Limb (tissue), 2 donors: ENCODE data around the gene BACH2.
"Not testable (repeated sequence)": the region's sequence is repeated elsewhere in the genome, so short reads cannot be mapped to it uniquely, and the experiment has no call there.

Experiments
- DNase-seq, 2 donors: peaks; one replicate each; pipeline ENCODE4 v3.0.0-alpha.2; 2016; ENCODE audit errors: extremely low spot score in 2 of 2

The BACH2 gene

GRCh38 chr6:90127595-90127994, 169.0 kb downstream of the BACH2 start:
- no peak for DNase-seq

GRCh38 chr6:90126839-90127238, 169.8 kb downstream of the BACH2 start:
- DNase-seq, result no peak

- no peak for DNase-seq
Measured at GRCh38 chr6:90126181-90126580, 170.5 kb downstream of the BACH2 start.

- DNase-seq, result no peak
Measured at GRCh38 chr6:90124874-90125510, 171.7 kb downstream of the BACH2 start.

- no peak for DNase-seq
Measured at GRCh38 chr6:90123831-90124230, 172.8 kb downstream of the BACH2 start.

GRCh38 chr6:90121982-90122381, 174.7 kb downstream of the BACH2 start:
- no peak for DNase-seq

GRCh38 chr6:90120327-90120726, 176.3 kb downstream of the BACH2 start:
- DNase-seq, result no peak

- no peak for DNase-seq
Measured at GRCh38 chr6:90119618-90120017, 177.0 kb downstream of the BACH2 start.

GRCh38 chr6:90118581-90118980, 178.1 kb downstream of the BACH2 start:
- no peak for DNase-seq

- DNase-seq, result no peak
Measured at GRCh38 chr6:90118069-90118468, 178.6 kb downstream of the BACH2 start.

GRCh38 chr6:90116126-90116525, 180.5 kb downstream of the BACH2 start:
- DNase-seq, result not testable (repeated sequence)

GRCh38 chr6:90113389-90113788, 183.3 kb downstream of the BACH2 start:
- DNase-seq, result no peak

- no peak for DNase-seq
Measured at GRCh38 chr6:90111387-90111786, 185.3 kb downstream of the BACH2 start.

GRCh38 chr6:90110971-90111370, 185.7 kb downstream of the BACH2 start:
- no peak for DNase-seq

- DNase-seq, result no peak
Measured at GRCh38 chr6:90109141-90109540, 187.5 kb downstream of the BACH2 start.

GRCh38 chr6:90107771-90108282, 188.8 kb downstream of the BACH2 start:
- DNase-seq, result no peak

GRCh38 chr6:90107371-90107770, 189.3 kb downstream of the BACH2 start:
- no peak for DNase-seq

- DNase-seq, result no peak
Measured at GRCh38 chr6:90106449-90106848, 190.2 kb downstream of the BACH2 start.

- no peak for DNase-seq
Measured at GRCh38 chr6:90105506-90106170, 191.0 kb downstream of the BACH2 start.

GRCh38 chr6:90103056-90103800, 193.4 kb downstream of the BACH2 start:
- no peak for DNase-seq

- no peak for DNase-seq
Measured at GRCh38 chr6:90101403-90101802, 195.2 kb downstream of the BACH2 start.

- DNase-seq, result no peak
Measured at GRCh38 chr6:90100059-90100665, 196.5 kb downstream of the BACH2 start.
